OCI-LY7 (cell line): Measurements from ENCODE around the gene GBGT1. TPM values are rescaled to one million over a fixed set of nuclear protein-coding genes. Genes with fewer than 3 reads are reported as not detected.

Experiments
- BruUV-seq: library from RNA; stranded (reverse); fragments of 400-500 nt; replicated peaks from 2 replicates; lab custom pipeline; 2021; lab: Mats Ljungman, UMichigan
- CTCF ChIA-PET: fragments of 300-600 bp; sonication (Branson Sonifier 250); formaldehyde crosslinking; loops from one replicate; lab custom pipeline; 2022; ENCODE audit warnings: antibody characterized with exemption; ENCODE audit not compliant: unreplicated experiment; lab: Charles Lee
- POLR2A ChIA-PET: fragments of 300-600 bp; sonication (Branson Sonifier 250); formaldehyde crosslinking; loops from one replicate; lab custom pipeline; 2022; ENCODE audit warnings: antibody characterized with exemption; lab: Charles Lee
- DNase-seq: peaks from one replicate; pipeline ENCODE4 v3.0.0-alpha.2; 2015; ENCODE audit warnings: low spot score
- H2AFZ ChIP-seq: fragments of 200-600 bp; sonication (generic), shearing (Covaris generic); 2 replicates; pipeline ENCODE4 v1.6.1; 2014; ENCODE audit warnings: mild to moderate bottlenecking, antibody characterized with exemption, low read length, moderate library complexity
- H3K27ac ChIP-seq: fragments of 200-600 bp; sonication (generic); 2 replicates; pipeline ENCODE4 v1.5.1; 2014; ENCODE audit warnings: mixed run types, low read depth, mild to moderate bottlenecking, moderate library complexity, low read length, inconsistent platforms; ENCODE audit not compliant: poor library complexity, severe bottlenecking
- H3K36me3 ChIP-seq: fragments of 200-600 bp; sonication (generic); 2 replicates; pipeline ENCODE4 v1.6.1; 2014; ENCODE audit warnings: mild to moderate bottlenecking, antibody characterized with exemption, low read length, moderate library complexity, mixed read lengths; ENCODE audit not compliant: insufficient read depth
- H3K4me1 ChIP-seq: fragments of 200-600 bp; sonication (generic); 2 replicates; pipeline ENCODE4 v1.5.1; 2014; ENCODE audit warnings: mild to moderate bottlenecking, low read length; ENCODE audit not compliant: insufficient read depth, poor library complexity, severe bottlenecking
- H3K4me2 ChIP-seq: fragments of 200-600 bp; sonication (generic); 2 replicates; pipeline ENCODE4 v1.6.1; 2014; ENCODE audit warnings: mild to moderate bottlenecking, low read length
- H3K4me3 ChIP-seq: fragments of 200-600 bp; sonication (generic); 2 replicates; pipeline ENCODE4 v1.5.1; 2014; ENCODE audit warnings: mild to moderate bottlenecking, low read depth, low read length; ENCODE audit not compliant: poor library complexity, severe bottlenecking
- H3K79me2 ChIP-seq: fragments of 200-600 bp; sonication (generic); 2 replicates; pipeline ENCODE4 v1.6.1; 2016; ENCODE audit warnings: low read depth, mild to moderate bottlenecking, low read length, moderate library complexity, mixed read lengths; ENCODE audit not compliant: insufficient read depth
- H3K9me2 ChIP-seq: fragments of 200-600 bp; sonication (generic); 2 replicates; pipeline ENCODE4 v1.6.1; 2016; ENCODE audit warnings: mild to moderate bottlenecking, low read length, mixed read lengths; ENCODE audit not compliant: insufficient read depth
- H3K9me3 ChIP-seq: fragments of 200-600 bp; sonication (generic); 2 replicates; pipeline ENCODE4 v1.6.1; 2014; ENCODE audit warnings: mild to moderate bottlenecking, mixed run types, low read length, mixed read lengths
- H4K20me1 ChIP-seq: fragments of 200-600 bp; sonication (generic); 2 replicates; pipeline ENCODE4 v1.6.1; 2014; ENCODE audit warnings: mild to moderate bottlenecking, antibody characterized with exemption, low read length, moderate library complexity, mixed read lengths; ENCODE audit not compliant: insufficient read depth
- CTCF ChIP-seq: fragments of 200-600 bp; sonication (generic); conservative IDR thresholded peaks from 2 replicates; pipeline ENCODE4 v1.5.1; 2014; ENCODE audit warnings: mild to moderate bottlenecking, antibody characterized with exemption, low read length, moderate library complexity, mixed read lengths
- EZH2phosphoT487 ChIP-seq: fragments of 200-600 bp; sonication (generic); IDR thresholded peaks from 2 replicates; pipeline ENCODE4 v1.6.1; 2018; ENCODE audit warnings: low read depth, borderline replicate concordance, mild to moderate bottlenecking, mixed run types, antibody characterized with exemption, low read length, moderate library complexity, mixed read lengths
- intact Hi-C: fragments of 100-400 bp; cut with micrococcal nuclease; formaldehyde crosslinking; loops from one replicate; pipeline ENCODE4 v1.10.0; 2022; ENCODE audit not compliant: unreplicated experiment
- total RNA-seq, 2 experiments: library from RNA; depleted of rRNA in 1 of 2; stranded (reverse); fragments of >200 nt in 1 of 2; shearing (Covaris generic) in 1 of 2; gene quantifications; 2 replicates each; pipeline ENCODE4 v1.2.3, GENCODE V29; 2014 to 2022

GBGT1 gene
- total RNA-seq, 2 experiments from 2014 or later = 2.1 to 5.9 TPM

- Histone ChIP-seq H3K4me1 (no peaks in the 10 kb centered on the region), H3K9me2 (no peaks in the 10 kb centered on the region), H3K9me3 (no peaks in the 10 kb centered on the region), H3K36me3 (no peaks in the 10 kb centered on the region), H3K79me2 (no peaks in the 10 kb centered on the region), H4K20me1 (no peaks in the 10 kb centered on the region), H3K4me2 (no peak overlapping the region), H3K4me3 (no peak overlapping the region), H2AFZ (no peak overlapping the region), H3K27ac (no peak overlapping the region)
- ChIA-PET CTCF (no interaction called here), POLR2A (no interaction called here)
- TF ChIP-seq EZH2phosphoT487 = no peak
- no peak for TF ChIP-seq CTCF
- DNase-seq = no peak
- intact Hi-C loops = no loop called here
- BruUV-seq = no TSS peak
Measured at GRCh38 chr9:133200631-133201030, 36.9 kb upstream of the GBGT1 start.

GRCh38 chr9:133199648-133200321 lies 36.1 kb upstream of the GBGT1 start:
- Histone ChIP-seq H3K9me2 (no peaks in the 10 kb centered on the region), H4K20me1 (no peaks in the 10 kb centered on the region), H3K4me1 (no peaks in the 10 kb centered on the region), H3K27ac (no peak overlapping the region), H3K79me2 (no peaks in the 10 kb centered on the region), H3K4me3 (no peak overlapping the region), H3K4me2 (no peak overlapping the region), H2AFZ (no peak overlapping the region), H3K9me3 (peaks cover 5% of the 10 kb centered on the region; the same call in 1 of the 2 replicates), H3K36me3 (no peaks in the 10 kb centered on the region)
- TF ChIP-seq EZH2phosphoT487 = no peak
- no peak for TF ChIP-seq CTCF
- ChIA-PET POLR2A (no interaction called here), CTCF (no interaction called here)
- intact Hi-C loops = no loop called here
- DNase-seq = no peak
- no TSS peak for BruUV-seq

- POLR2A ChIA-PET = no interaction called here
- H3K4me2 ChIP-seq = no peak overlapping the region
- no peaks in the 10 kb centered on the region for H3K36me3 ChIP-seq
- H3K9me3 ChIP-seq = peaks cover 11% of the 10 kb centered on the region; the same call in 1 of the 2 replicates
- no peak for DNase-seq
- H3K4me1 ChIP-seq = no peaks in the 10 kb centered on the region
- no peaks in the 10 kb centered on the region for H3K9me2 ChIP-seq
- TF ChIP-seq EZH2phosphoT487 (no peak), CTCF (no peak)
- intact Hi-C loops = no loop called here
- H2AFZ ChIP-seq = no peak overlapping the region
- H3K27ac ChIP-seq = no peak overlapping the region
- CTCF ChIA-PET = no interaction called here
- H3K79me2 ChIP-seq = no peaks in the 10 kb centered on the region
- H4K20me1 ChIP-seq = no peaks in the 10 kb centered on the region
- no TSS peak for BruUV-seq
- H3K4me3 ChIP-seq = no peak overlapping the region
Measured at GRCh38 chr9:133195029-133195428, 31.3 kb upstream of the GBGT1 start.
